WERI-Rb-1 (cell line): ENCODE measurements around the gene BCAP31.
"Not testable (repeated sequence)": the region's sequence is repeated elsewhere in the genome, so short reads cannot be mapped to it uniquely, and the experiment has no call there.

Experiments used
- DNase-seq: peaks from one replicate; pipeline ENCODE4 v3.0.0-alpha.2; 2020
- H3K27ac ChIP-seq: fragments of 250-450 bp; sonication (Bioruptor Pico); 2 replicates; pipeline ENCODE4 v1.5.1; 2020; ENCODE audit warnings: mild to moderate bottlenecking, moderate library complexity
- H3K27me3 ChIP-seq: fragments of 250-450 bp; sonication (Bioruptor Pico); 2 replicates; pipeline ENCODE4 v1.5.1; 2021; ENCODE audit warnings: mild to moderate bottlenecking, low read depth, moderate library complexity; ENCODE audit not compliant: insufficient read depth, severe bottlenecking
- H3K36me3 ChIP-seq: fragments of 250-450 bp; sonication (Bioruptor Pico); 2 replicates; pipeline ENCODE4 v1.5.1; 2020; ENCODE audit warnings: mild to moderate bottlenecking, moderate library complexity
- H3K4me3 ChIP-seq: 2 replicates; pipeline ENCODE4 v1.5.1; 2011; ENCODE audit warnings: low read depth, mild to moderate bottlenecking, control low read depth, low read length
- H3K9me3 ChIP-seq: fragments of 250-450 bp; sonication (Bioruptor Pico); 2 replicates; pipeline ENCODE4 v1.5.1; 2021; ENCODE audit warnings: mild to moderate bottlenecking, moderate library complexity; ENCODE audit not compliant: severe bottlenecking
- CTCF ChIP-seq: IDR thresholded peaks from 2 replicates; pipeline ENCODE4 v1.5.1; 2011; ENCODE audit warnings: low read depth, mild to moderate bottlenecking, control low read depth, inconsistent platforms, low read length

The BCAP31 gene

GRCh38 chrX:153693216-153694086 lies 30.7 kb downstream of the BCAP31 start:
- no peak overlapping the region for H3K27ac ChIP-seq
- peaks cover 58% of the 10 kb centered on the region for H3K36me3 ChIP-seq
- no peak for TF ChIP-seq CTCF
- DNase-seq = no peak
- H3K27me3 ChIP-seq = no peaks in the 10 kb centered on the region
- no peak overlapping the region for H3K4me3 ChIP-seq
- no peaks in the 10 kb centered on the region for H3K9me3 ChIP-seq

GRCh38 chrX:153692611-153693156 lies 31.5 kb downstream of the BCAP31 start:
- Histone ChIP-seq H3K27me3 (no peaks in the 10 kb centered on the region), H3K9me3 (no peaks in the 10 kb centered on the region), H3K36me3 (peaks cover 58% of the 10 kb centered on the region), H3K27ac (0 out of 2 replicates have a peak overlapping the region, but pooled peaks have one; percentile 18), H3K4me3 (no peak overlapping the region)
- TF ChIP-seq CTCF = no peak
- no peak for DNase-seq

- no peaks in the 10 kb centered on the region for H3K27me3 ChIP-seq
- H3K9me3 ChIP-seq = no peaks in the 10 kb centered on the region
- H3K36me3 ChIP-seq = peaks cover 55% of the 10 kb centered on the region
- DNase-seq = no peak
- no peak for TF ChIP-seq CTCF
- H3K4me3 ChIP-seq = no peak overlapping the region
- no peak overlapping the region for H3K27ac ChIP-seq
Measured at GRCh38 chrX:153692003-153692402, 32.2 kb downstream of the BCAP31 start.

GRCh38 chrX:153691032-153691827 lies 33.0 kb downstream of the BCAP31 start:
- DNase-seq, H3K27ac ChIP-seq, H3K4me3 ChIP-seq, H3K27me3 ChIP-seq, H3K9me3 ChIP-seq: not testable (repeated sequence)
- peaks cover 52% of the 10 kb centered on the region for H3K36me3 ChIP-seq

- no peak for DNase-seq
- peaks cover 46% of the 10 kb centered on the region for H3K36me3 ChIP-seq
- H3K27ac ChIP-seq = peak overlapping the region; percentile 14; the same call in 1 of the 2 replicates
- TF ChIP-seq CTCF = no peak
- no peaks in the 10 kb centered on the region for H3K9me3 ChIP-seq
- H3K4me3 ChIP-seq = peak overlapping the region; percentile 47
- peaks cover 3% of the 10 kb centered on the region for H3K27me3 ChIP-seq
Measured at GRCh38 chrX:153690466-153690865, 33.7 kb downstream of the BCAP31 start.
